ENCODE data around the gene SGO2. TPM values are rescaled to one million over a fixed set of nuclear protein-coding genes. Genes with fewer than 3 reads are reported as not detected.

Gene SGO2
- total and polyA plus RNA-seq, 2 donors (not counting 3 experiments of a cell fraction or from before 2014, with no cell fraction given) = 1.7 to 20.5 TPM

GRCh38 chr2:200528228-200528627 lies 2.2 kb downstream of the SGO2 start:
- POLR2A ChIA-PET = no interaction called here
- intact Hi-C loops (cut with micrococcal nuclease) (loop anchor here (5.0 kb wide), 1 partner anchor 909 kb away; no protein-coding TSS in a partner anchor), dilution Hi-C loops (cut with MboI; ENCODE audit: extremely low pct_ligation_motif_present, low sequenced_read_pairs) (no loop called here)
- Histone ChIP-seq H3K4me2 (ENCODE audit: insufficient read depth, low read length) (no peak overlapping the region), H3K9me1 (replicated peaks; ENCODE audit: control insufficient read depth, extremely low read depth, insufficient read depth, low read length) (no peaks in the 10 kb centered on the region), H3K27ac (ENCODE audit: insufficient read depth, low read depth, low read length) (no peak overlapping the region), H2AFZ (ENCODE audit: low read depth, low read length) (no peak overlapping the region), H3K36me3 (ENCODE audit: control insufficient read depth in 2 of 2, extremely low read depth in 1 of 2, insufficient read depth in 2 of 2, low read length in 2 of 2) (no peaks in the 10 kb centered on the region), H3K9me3 (replicated peaks; ENCODE audit: control insufficient read depth, insufficient read depth, low read length) (no peaks in the 10 kb centered on the region), H3K9ac (replicated peaks; ENCODE audit: extremely low read depth, insufficient read depth, low read length) (no peak overlapping the region), H3K4me3 (replicated peaks in 1 of 3; ENCODE audit: insufficient read depth in 1 of 3, low read depth in 1 of 3, low read length in 3 of 3) (no peak overlapping the region), H3K4me1 (ENCODE audit: control insufficient read depth, extremely low read depth, insufficient read depth, low read length) (peaks cover 8% of the 10 kb centered on the region), H3K79me2 (ENCODE audit: control insufficient read depth, insufficient read depth, low read length) (peaks cover 66% of the 10 kb centered on the region), H4K20me1 (replicated peaks; ENCODE audit: control insufficient read depth, extremely low read depth, insufficient read depth, low read length) (no peaks in the 10 kb centered on the region), H3K27me3 (ENCODE audit: control insufficient read depth in 2 of 2, insufficient read depth in 2 of 2, low read length in 2 of 2) (peaks cover 6 to 7% of the 10 kb centered on the region in 2 experiments)
- DNase-seq (ENCODE audit: low read depth, low spot score) = no peak
- CTCF ChIA-PET = interaction anchor here (1.1 kb wide), 1 partner anchor 18 kb away, joined by 3 read pairs; the partner anchor contains the start of gene KCTD18
- FAIRE-seq = no peak
- BruUV-seq (replicated peaks) = no TSS peak
- no peak for TF ChIP-seq JUN (IDR thresholded peaks at IDR 0.05; ENCODE audit: borderline replicate concordance, insufficient read depth, insufficient read length, low read depth)
- no peak for TF ChIP-seq MAX (IDR thresholded peaks at IDR 0.05; ENCODE audit: insufficient read depth, insufficient read length)
- no peak for TF ChIP-seq POLR2A (IDR thresholded peaks at IDR 0.05; ENCODE audit: low read depth, low read length)
- TF ChIP-seq CTCF (IDR thresholded peaks at IDR 0.05; ENCODE audit: extremely low read depth in 1 of 2, insufficient read depth in 1 of 2, low read depth in 1 of 2, low read length in 2 of 2) = no peak
- no peak for TF ChIP-seq FOS (IDR thresholded peaks at IDR 0.05; ENCODE audit: borderline replicate concordance, insufficient read depth, low read length)
- TF ChIP-seq GATA2 (IDR thresholded peaks at IDR 0.05; ENCODE audit: insufficient read depth, insufficient read length, low read depth, low read length) = no peak
- no peak for TF ChIP-seq POLR2AphosphoS5 (IDR thresholded peaks at IDR 0.05; ENCODE audit: insufficient read depth, low read depth, low read length)
- TF ChIP-seq EZH2 (IDR thresholded peaks at IDR 0.05; ENCODE audit: borderline replicate concordance, low read depth, low read length, severe bottlenecking) = no peak
- TF ChIP-seq MYC (IDR thresholded peaks at IDR 0.05; ENCODE audit: low read depth, low read length) = no peak
